KOPT-K1 (cell line): ENCODE results near the gene PEX12.
"Not testable (repeated sequence)": the region's sequence is repeated elsewhere in the genome, so short reads cannot be mapped to it uniquely, and the experiment has no call there.

Experiments
- H3K27ac ChIP-seq: fragments of 200-600 bp; sonication (generic); 2 replicates; pipeline ENCODE4 v1.5.1; 2016; ENCODE audit warnings: antibody characterized with exemption, mild to moderate bottlenecking, low read depth, low read length; ENCODE audit not compliant: poor library complexity, severe bottlenecking
- H3K36me3 ChIP-seq: fragments of 200-600 bp; sonication (generic); 2 replicates; pipeline ENCODE4 v1.5.1; 2017; ENCODE audit warnings: antibody characterized with exemption, mild to moderate bottlenecking, low read length, moderate library complexity; ENCODE audit not compliant: insufficient read depth
- H3K9me3 ChIP-seq: fragments of 200-600 bp; sonication (generic); 2 replicates; pipeline ENCODE4 v1.5.1; 2017; ENCODE audit warnings: antibody characterized with exemption, low read length, mild to moderate bottlenecking; ENCODE audit not compliant: insufficient read depth, poor library complexity, severe bottlenecking

PEX12 gene

GRCh38 chr17:35596072-35596471 is 17.7 kb upstream of the PEX12 start:
- Histone ChIP-seq H3K27ac (no peak overlapping the region), H3K36me3 (peaks cover 63% of the 10 kb centered on the region), H3K9me3 (no peaks in the 10 kb centered on the region)

- H3K27ac ChIP-seq: no peak overlapping the region
These were observed 10.0 kb upstream of the PEX12 start for GRCh38 chr17:35588196-35588920.

GRCh38 chr17:35587074-35587961 is 8.9 kb upstream of the PEX12 start, which contains the start of gene AP2B1:
Gene AP2B1 (plus strand): TSS chr17:35587322. CDS start chr17:35594031, 6,709 bp downstream.
- Histone ChIP-seq H3K36me3 (no peaks in the 10 kb centered on the region), H3K9me3 (no peaks in the 10 kb centered on the region), H3K27ac (peak within 1 kb of the TSS; percentile 87)

More at GRCh38 chr17:35588196-35588920, 10.0 kb upstream of the PEX12 start:
- no peaks in the 10 kb centered on the region for H3K9me3 ChIP-seq
- H3K36me3 ChIP-seq: no peaks in the 10 kb centered on the region

GRCh38 chr17:35586569-35587073 is 8.2 kb upstream of the PEX12 start:
- H3K9me3 ChIP-seq: no peaks in the 10 kb centered on the region
- no peaks in the 10 kb centered on the region for H3K36me3 ChIP-seq
- H3K27ac ChIP-seq: peak overlapping the region; percentile 87

- Histone ChIP-seq H3K27ac (no peak overlapping the region), H3K36me3 (no peaks in the 10 kb centered on the region), H3K9me3 (no peaks in the 10 kb centered on the region)
These were observed 5.7 kb upstream of the PEX12 start for GRCh38 chr17:35584061-35584460.

- Histone ChIP-seq H3K27ac (peak overlapping the region; percentile 88), H3K9me3 (no peaks in the 10 kb centered on the region), H3K36me3 (peaks cover 28% of the 10 kb centered on the region)
These were observed 610 bp upstream of the PEX12 start for GRCh38 chr17:35578929-35579432.

- Histone ChIP-seq H3K27ac (peak overlapping the region; percentile 88), H3K9me3 (no peaks in the 10 kb centered on the region), H3K36me3 (peaks cover 35% of the 10 kb centered on the region)
These were observed 558 bp downstream of the PEX12 start for GRCh38 chr17:35577830-35578196.

- Histone ChIP-seq H3K9me3 (no peaks in the 10 kb centered on the region), H3K27ac (no peak overlapping the region), H3K36me3 (peaks cover 42% of the 10 kb centered on the region)
These were observed 2.6 kb downstream of the PEX12 start for GRCh38 chr17:35575759-35576158.

- no peak overlapping the region for H3K27ac ChIP-seq
- peaks cover 21% of the 10 kb centered on the region for H3K36me3 ChIP-seq
- H3K9me3 ChIP-seq: no peaks in the 10 kb centered on the region
These were observed 9.0 kb downstream of the PEX12 start for GRCh38 chr17:35569405-35569804.

GRCh38 chr17:35568561-35568960 is 9.8 kb downstream of the PEX12 start:
- no peaks in the 10 kb centered on the region for H3K9me3 ChIP-seq
- H3K36me3 ChIP-seq: peaks cover 13% of the 10 kb centered on the region
- peak overlapping the region; percentile 71 for H3K27ac ChIP-seq

- Histone ChIP-seq H3K9me3 (no peaks in the 10 kb centered on the region), H3K36me3 (peaks cover 7% of the 10 kb centered on the region; the same call in 1 of the 2 replicates), H3K27ac (peak overlapping the region; percentile 71)
These were observed 11.4 kb downstream of the PEX12 start for GRCh38 chr17:35566968-35567367.

- H3K9me3 ChIP-seq, H3K36me3 ChIP-seq, H3K27ac ChIP-seq: not testable (repeated sequence)
These were observed 15.2 kb downstream of the PEX12 start for GRCh38 chr17:35563181-35563580.

GRCh38 chr17:35560703-35561102 is 17.7 kb downstream of the PEX12 start, which contains the start of gene SLFN14:
Gene SLFN14 (minus strand): TSS chr17:35560819. CDS start chr17:35558062, 2,757 bp downstream.
- no peaks in the 10 kb centered on the region for H3K36me3 ChIP-seq
- no peaks in the 10 kb centered on the region for H3K9me3 ChIP-seq
- H3K27ac ChIP-seq: no peak within 1 kb of the TSS

GRCh38 chr17:35559495-35560210 is 18.7 kb downstream of the PEX12 start:
- H3K9me3 ChIP-seq: no peaks in the 10 kb centered on the region
- H3K36me3 ChIP-seq: no peaks in the 10 kb centered on the region
- H3K27ac ChIP-seq: no peak overlapping the region
